ENCODE measurements around the gene NRSN2. TPM values are rescaled to one million over a fixed set of nuclear protein-coding genes. Genes with fewer than 3 reads are reported as not detected.

The NRSN2 gene
- total and polyA plus RNA-seq, 2 donors (not counting 3 experiments of a cell fraction or from before 2014, with no cell fraction given): 36.9 to 64.1 TPM

- Histone ChIP-seq H3K4me2 (ENCODE audit: insufficient read depth, low read length) (no peak overlapping the region), H4K20me1 (replicated peaks; ENCODE audit: control insufficient read depth, extremely low read depth, insufficient read depth, low read length) (no peaks in the 10 kb centered on the region), H3K4me3 (replicated peaks in 1 of 3; ENCODE audit: insufficient read depth in 1 of 3, low read depth in 1 of 3, low read length in 3 of 3) (no peak overlapping the region), H3K27me3 (ENCODE audit: control insufficient read depth in 2 of 2, insufficient read depth in 2 of 2, low read length in 2 of 2) (no peaks in the 10 kb centered on the region), H3K36me3 (ENCODE audit: control insufficient read depth in 2 of 2, extremely low read depth in 1 of 2, insufficient read depth in 2 of 2, low read length in 2 of 2) (peaks cover 0 to 6% of the 10 kb centered on the region in 2 experiments), H3K9me3 (replicated peaks; ENCODE audit: control insufficient read depth, insufficient read depth, low read length) (no peaks in the 10 kb centered on the region), H3K79me2 (ENCODE audit: control insufficient read depth, insufficient read depth, low read length) (no peaks in the 10 kb centered on the region), H3K27ac (ENCODE audit: insufficient read depth, low read depth, low read length) (no peak overlapping the region), H3K9me1 (replicated peaks; ENCODE audit: control insufficient read depth, extremely low read depth, insufficient read depth, low read length) (no peaks in the 10 kb centered on the region), H3K9ac (replicated peaks; ENCODE audit: extremely low read depth, insufficient read depth, low read length) (no peak overlapping the region), H3K4me1 (ENCODE audit: control insufficient read depth, extremely low read depth, insufficient read depth, low read length) (peaks cover 5% of the 10 kb centered on the region), H2AFZ (ENCODE audit: low read depth, low read length) (no peak overlapping the region)
- FAIRE-seq (no peak), DNase-seq (ENCODE audit: low read depth, low spot score) (no peak)
- POLR2A ChIA-PET: interaction anchor here (0.7 kb wide), 1 partner anchor 12 kb away, joined by 11 read pairs; no protein-coding TSS in a partner anchor
- no TSS peak for BruUV-seq (replicated peaks)
- CTCF ChIA-PET: interaction anchor here (0.9 to 1.3 kb wide), 2 partner anchors 11 to 29 kb away, joined by 3 read pairs; no protein-coding TSS in a partner anchor
- dilution Hi-C loops (cut with MboI; ENCODE audit: extremely low pct_ligation_motif_present, low sequenced_read_pairs) (no loop called here), intact Hi-C loops (cut with micrococcal nuclease) (no loop called here)
- TF ChIP-seq GATA2 (IDR thresholded peaks at IDR 0.05; ENCODE audit: insufficient read depth, insufficient read length, low read depth, low read length) (no peak), POLR2A (IDR thresholded peaks at IDR 0.05; ENCODE audit: low read depth, low read length) (no peak), MYC (IDR thresholded peaks at IDR 0.05; ENCODE audit: low read depth, low read length) (no peak), JUN (IDR thresholded peaks at IDR 0.05; ENCODE audit: borderline replicate concordance, insufficient read depth, insufficient read length, low read depth) (no peak), POLR2AphosphoS5 (IDR thresholded peaks at IDR 0.05; ENCODE audit: insufficient read depth, low read depth, low read length) (no peak), EZH2 (IDR thresholded peaks at IDR 0.05; ENCODE audit: borderline replicate concordance, low read depth, low read length, severe bottlenecking) (no peak), CTCF (IDR thresholded peaks at IDR 0.05; ENCODE audit: extremely low read depth in 1 of 2, insufficient read depth in 1 of 2, low read depth in 1 of 2, low read length in 2 of 2) (no peak), MAX (IDR thresholded peaks at IDR 0.05; ENCODE audit: insufficient read depth, insufficient read length) (no peak), FOS (IDR thresholded peaks at IDR 0.05; ENCODE audit: borderline replicate concordance, insufficient read depth, low read length) (no peak)
Measured at GRCh38 chr20:402496-402885, 55.6 kb downstream of the NRSN2 start.
